Spleen (tissue), 11 donors: ENCODE results near the gene LIN7A. TPM values are rescaled to one million over a fixed set of nuclear protein-coding genes. Genes with fewer than 3 reads are reported as not detected.

Experiments
- DNase-seq: peaks from one replicate; pipeline ENCODE4 v3.0.0-alpha.2; 2020
- H3K27ac ChIP-seq, 8 donors: fragments of 200-600 bp; sonication (generic) in 7 of 8; 1 replicate in 4 of 8; 2 replicates in 4 of 8; pipeline versions ENCODE4 v1.5.0 to v1.8.0; 2016 to 2021; ENCODE audit warnings: inconsistent platforms in 4 of 8, mild to moderate bottlenecking in 4 of 8, moderate library complexity in 1 of 8
- H3K27me3 ChIP-seq, 7 donors: fragments of 200-600 bp; sonication (generic) in 6 of 7; replicated peaks in 1 of 7; 1 replicate in 4 of 7; 2 replicates in 3 of 7; pipeline versions ENCODE4 v1.5.0 to v1.8.0; 2016 to 2021; ENCODE audit warnings: inconsistent platforms in 3 of 7, mild to moderate bottlenecking in 1 of 7
- H3K36me3 ChIP-seq, 6 donors: fragments of 200-600 bp; sonication (generic) in 5 of 6; 1 replicate in 4 of 6; 2 replicates in 2 of 6; pipeline versions ENCODE4 v1.5.0 to v1.8.0; 2016 to 2021; ENCODE audit warnings: inconsistent platforms in 2 of 6
- H3K4me1 ChIP-seq, 6 donors: fragments of 200-600 bp; sonication (generic) in 5 of 6; 1 replicate in 3 of 6; 2 replicates in 3 of 6; pipeline versions ENCODE4 v1.5.0 to v1.8.0; 2016 to 2021; ENCODE audit warnings: inconsistent platforms in 3 of 6
- H3K4me3 ChIP-seq, 8 donors: fragments of 200-600 bp; sonication (generic) in 7 of 8; 1 replicate in 4 of 8; 2 replicates in 4 of 8; pipeline versions ENCODE4 v1.5.0 to v1.8.0; 2016 to 2021; ENCODE audit warnings: inconsistent platforms in 4 of 8, mild to moderate bottlenecking in 4 of 8, moderate library complexity in 2 of 8
- H3K9me3 ChIP-seq, 8 donors: fragments of 200-600 bp; sonication (generic) in 7 of 8; 1 replicate in 4 of 8; 2 replicates in 4 of 8; pipeline versions ENCODE4 v1.5.0 to v1.8.0; 2016 to 2021; ENCODE audit warnings: inconsistent platforms in 4 of 8
- POLR2A ChIP-seq, 3 donors: fragments of 450-650 bp; IDR thresholded peaks; one replicate each; pipeline ENCODE4 v1.5.1; 2017; ENCODE audit warnings: antibody characterized with exemption in 3 of 3, mild to moderate bottlenecking in 1 of 3
- POLR2AphosphoS5 ChIP-seq, 3 donors: sonication (generic); formaldehyde crosslinking; IDR thresholded peaks; one replicate each; pipeline ENCODE4 v1.5.1; 2017; ENCODE audit warnings: antibody characterized with exemption in 3 of 3
- WGBS, 5 donors: extraction: QIAGEN DNeasy Blood & Tissue Kit in 3 of 5; methylation state at CpG; one replicate each; pipeline versions ENCODE4 v1.1.5 to v1.1.7; 2013 to 2018; 5-methylcytosine and 5-hydroxymethylcytosine counted together
- intact Hi-C: fragments of 100-400 bp; cut with DNase I; formaldehyde crosslinking; loops from one replicate; pipeline ENCODE4 v1.15.0; 2023; ENCODE audit warnings: low total_unique reads
- polyA plus RNA-seq, 3 donors: library from polyadenylated mRNA; stranded (reverse); fragments of 200-250 nt; gene quantifications; one replicate each; pipeline ENCODE4 v1.2.1, GENCODE V29; 2013
- total RNA-seq, 7 donors: library from RNA; depleted of rRNA in 3 of 7; stranded (reverse); fragments of >200 nt in 3 of 7; fragmentation: NEBNext Ultra II Directional in 4 of 7; extraction: Animal tissue kit (Norgen Biotek cat#: 25700) in 4 of 7; gene quantifications; one replicate each; pipeline versions ENCODE4 v1.1.0 to v1.2.1, GENCODE V29; 2016 to 2021
- TF ChIP-seq, protein P1 (sequence below), 11 experiments: fragments of 200-600 bp in 7 of 11; fragments of 450-650 bp in 4 of 11; sonication (generic) in 4 of 11; IDR thresholded peaks in 8 of 11; conservative IDR thresholded peaks in 3 of 11; 1 replicate in 7 of 11; 2 replicates in 4 of 11; pipeline versions ENCODE4 v1.4.0 to v1.8.0; 2016 to 2021; ENCODE audit warnings: antibody characterized with exemption in 11 of 11, inconsistent platforms in 4 of 11, mild to moderate bottlenecking in 1 of 11
- donor health status: healthy with polysubstance abuse.
- donor health status: DM: no; HTN: no; CAD: no; lungs with moderate emphysema.
- donor health status: DM: no; HTN: no; CAD: no.
- donor health status: Bipolar disorder and iron deficiency.
- donor health status: healthy.
- donor health status: DM: no; HTN: no; CAD: no.
- donor health status: DM: yes; HTN: yes; CAD: no.

Gene LIN7A
- total and polyA plus RNA-seq, 10 donors = 1.7 to 31.6 (median 13.1) TPM

GRCh38 chr12:80943338-80943737 is 5.6 kb upstream of the LIN7A start:
- Histone ChIP-seq H3K36me3 (no peaks in the 10 kb centered on the region), H3K9me3 (no peaks in the 10 kb centered on the region), H3K4me1 (peaks cover 0 to 12% (median 0%) of the 10 kb centered on the region in 6 donors), H3K27me3 (peaks cover 0 to 6% (median 0%) of the 10 kb centered on the region in 7 donors), H3K27ac (no peak overlapping the region), H3K4me3 (no peak overlapping the region)
- DNase-seq = no peak
- TF ChIP-seq POLR2AphosphoS5 (IDR thresholded peaks at IDR 0.05) (no peak), POLR2A (IDR thresholded peaks at IDR 0.05) (no peak)
- TF ChIP-seq, protein P1, sequence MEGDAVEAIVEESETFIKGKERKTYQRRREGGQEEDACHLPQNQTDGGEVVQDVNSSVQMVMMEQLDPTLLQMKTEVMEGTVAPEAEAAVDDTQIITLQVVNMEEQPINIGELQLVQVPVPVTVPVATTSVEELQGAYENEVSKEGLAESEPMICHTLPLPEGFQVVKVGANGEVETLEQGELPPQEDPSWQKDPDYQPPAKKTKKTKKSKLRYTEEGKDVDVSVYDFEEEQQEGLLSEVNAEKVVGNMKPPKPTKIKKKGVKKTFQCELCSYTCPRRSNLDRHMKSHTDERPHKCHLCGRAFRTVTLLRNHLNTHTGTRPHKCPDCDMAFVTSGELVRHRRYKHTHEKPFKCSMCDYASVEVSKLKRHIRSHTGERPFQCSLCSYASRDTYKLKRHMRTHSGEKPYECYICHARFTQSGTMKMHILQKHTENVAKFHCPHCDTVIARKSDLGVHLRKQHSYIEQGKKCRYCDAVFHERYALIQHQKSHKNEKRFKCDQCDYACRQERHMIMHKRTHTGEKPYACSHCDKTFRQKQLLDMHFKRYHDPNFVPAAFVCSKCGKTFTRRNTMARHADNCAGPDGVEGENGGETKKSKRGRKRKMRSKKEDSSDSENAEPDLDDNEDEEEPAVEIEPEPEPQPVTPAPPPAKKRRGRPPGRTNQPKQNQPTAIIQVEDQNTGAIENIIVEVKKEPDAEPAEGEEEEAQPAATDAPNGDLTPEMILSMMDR (IDR thresholded peaks at IDR 0.05 in 8 of 11, conservative IDR thresholded peaks at IDR 0.05 in 3 of 11) = no peak
- intact Hi-C loops = no loop called here

GRCh38 chr12:80941916-80942315 is 4.2 kb upstream of the LIN7A start:
- Histone ChIP-seq H3K27ac (peak overlapping the region in 2 of 8 donors; percentile 17 to 97), H3K36me3 (no peaks in the 10 kb centered on the region), H3K27me3 (peaks cover 0 to 20% (median 10%) of the 10 kb centered on the region in 7 donors), H3K4me3 (no peak overlapping the region), H3K4me1 (peaks cover 0 to 25% (median 4%) of the 10 kb centered on the region in 6 donors), H3K9me3 (no peaks in the 10 kb centered on the region)
- TF ChIP-seq POLR2AphosphoS5 (IDR thresholded peaks at IDR 0.05) (no peak), POLR2A (IDR thresholded peaks at IDR 0.05) (no peak)
- TF ChIP-seq, protein P1 (IDR thresholded peaks at IDR 0.05 in 8 of 11, conservative IDR thresholded peaks at IDR 0.05 in 3 of 11) = no peak
- WGBS, 5 donors = 79 to 100% (median 87%) methylated on average over 1 of the region's 1 CpG
- intact Hi-C loops = no loop called here
- DNase-seq = no peak

GRCh38 chr12:80939231-80939950 is 1.7 kb upstream of the LIN7A start:
- Histone ChIP-seq H3K4me3 (peak overlapping the region in 1 of 8 donors; percentile 69), H3K27ac (peak overlapping the region in 7 of 8 donors; percentile 48 to 97 (median 89)), H3K36me3 (no peaks in the 10 kb centered on the region), H3K9me3 (no peaks in the 10 kb centered on the region), H3K4me1 (peaks cover 0 to 45% (median 13%) of the 10 kb centered on the region in 6 donors), H3K27me3 (peaks cover 0 to 39% (median 17%) of the 10 kb centered on the region in 7 donors)
- TF ChIP-seq POLR2A (IDR thresholded peaks at IDR 0.05) (no peak), POLR2AphosphoS5 (IDR thresholded peaks at IDR 0.05) (no peak)
- TF ChIP-seq, protein P1 (IDR thresholded peaks at IDR 0.05 in 8 of 11, conservative IDR thresholded peaks at IDR 0.05 in 3 of 11) = no peak
- no peak for DNase-seq
- 35 to 54% (median 40%) methylated on average over 7 of the region's 7 CpGs for WGBS, 5 donors
- intact Hi-C loops = no loop called here

DNA sequence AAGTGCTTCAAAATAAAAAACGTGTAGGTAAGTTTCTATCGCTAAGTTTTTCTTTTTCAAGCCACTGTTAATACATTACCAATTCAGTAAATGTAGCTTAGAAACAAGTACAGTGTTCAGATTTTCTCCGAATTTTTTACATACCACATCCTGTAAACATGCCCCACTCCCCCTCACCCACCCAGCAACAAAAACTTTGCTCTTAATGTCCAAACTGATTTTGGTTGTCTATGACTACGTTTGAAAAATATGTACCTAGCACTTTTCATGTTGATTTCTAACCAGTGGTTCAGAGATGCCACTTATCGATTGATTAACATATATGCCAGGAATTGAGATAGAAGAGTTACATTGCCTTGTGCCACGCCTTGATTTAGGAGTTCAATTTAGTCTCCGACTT is 663 bp upstream of the LIN7A start:
- 57 to 67% (median 63%) methylated on average over 7 of the region's 7 CpGs for WGBS, 5 donors
- no peaks in the 10 kb centered on the region for H3K9me3 ChIP-seq
- H3K36me3 ChIP-seq = no peaks in the 10 kb centered on the region
- intact Hi-C loops = no loop called here
- no peak for DNase-seq
- TF ChIP-seq POLR2AphosphoS5 (IDR thresholded peaks at IDR 0.05) (no peak), POLR2A (IDR thresholded peaks at IDR 0.05) (no peak)
- TF ChIP-seq, protein P1 (IDR thresholded peaks at IDR 0.05 in 8 of 11, conservative IDR thresholded peaks at IDR 0.05 in 3 of 11) = no peak
- H3K4me3 ChIP-seq = peak overlapping the region in 5 of 8 donors; percentile 52 to 69 (median 54)
- H3K4me1 ChIP-seq = peaks cover 0 to 41% (median 13%) of the 10 kb centered on the region in 6 donors
- H3K27ac ChIP-seq = peak overlapping the region in 7 of 8 donors; percentile 48 to 97 (median 89)
- peaks cover 0 to 39% (median 17%) of the 10 kb centered on the region in 7 donors for H3K27me3 ChIP-seq
